Nasal cavity respiratory epithelium epithelial cell of viscerocranial mucosa (primary cell): Measurements from ENCODE around the gene CCDC57. TPM values are rescaled to one million over a fixed set of nuclear protein-coding genes. Genes with fewer than 3 reads are reported as not detected.

Experiments
- total RNA-seq: library from RNA; depleted of rRNA; stranded (reverse); fragments of >200 nt; gene quantifications from 2 replicates; pipeline ENCODE4 v1.2.3, GENCODE V29; 2014

Gene CCDC57, protein sequence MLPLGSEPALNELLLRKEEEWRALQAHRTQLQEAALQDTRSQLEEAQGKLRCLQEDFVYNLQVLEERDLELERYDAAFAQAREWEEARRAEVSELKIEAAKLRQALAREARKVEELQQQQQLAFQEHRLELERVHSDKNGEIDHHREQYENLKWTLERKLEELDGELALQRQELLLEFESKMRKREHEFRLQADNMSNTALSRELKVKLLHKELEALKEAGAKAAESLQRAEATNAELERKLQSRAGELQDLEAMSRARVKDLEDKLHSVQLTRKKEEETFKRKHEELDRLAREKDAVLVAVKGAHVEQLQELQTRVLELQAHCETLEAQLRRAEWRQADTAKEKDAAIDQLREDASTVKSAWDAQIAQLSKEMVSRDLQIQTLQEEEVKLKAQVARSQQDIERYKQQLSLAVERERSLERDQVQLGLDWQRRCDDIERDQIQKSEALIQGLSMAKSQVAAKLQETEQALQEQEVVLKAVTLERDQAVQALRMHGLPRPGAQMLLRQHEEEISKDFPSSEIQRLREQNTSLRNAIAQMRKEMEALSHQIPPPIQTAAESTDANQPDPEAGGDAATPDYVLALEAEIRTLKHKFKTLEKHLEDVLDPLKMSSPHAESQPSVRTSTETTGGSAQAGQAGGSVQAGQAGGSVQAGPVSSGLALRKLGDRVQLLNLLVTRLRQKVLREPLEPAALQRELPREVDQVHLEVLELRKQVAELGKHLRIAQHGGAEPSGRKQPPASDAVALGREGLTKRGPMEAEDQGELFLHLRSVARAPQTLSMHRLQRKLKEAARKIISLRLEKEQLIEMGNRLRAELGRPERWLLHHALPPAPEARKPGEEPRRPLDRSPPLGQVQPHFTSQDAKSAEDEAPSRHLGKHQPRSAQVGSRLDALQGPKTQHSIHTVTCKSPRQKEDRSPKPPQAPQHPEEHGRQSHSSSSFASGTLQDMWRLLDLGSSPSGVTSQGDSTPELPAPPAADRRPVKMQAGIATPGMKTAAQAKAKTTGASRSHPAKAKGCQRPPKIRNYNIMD
- 8.5 and 16.2 TPM in 2 replicates for total RNA-seq

DNA sequence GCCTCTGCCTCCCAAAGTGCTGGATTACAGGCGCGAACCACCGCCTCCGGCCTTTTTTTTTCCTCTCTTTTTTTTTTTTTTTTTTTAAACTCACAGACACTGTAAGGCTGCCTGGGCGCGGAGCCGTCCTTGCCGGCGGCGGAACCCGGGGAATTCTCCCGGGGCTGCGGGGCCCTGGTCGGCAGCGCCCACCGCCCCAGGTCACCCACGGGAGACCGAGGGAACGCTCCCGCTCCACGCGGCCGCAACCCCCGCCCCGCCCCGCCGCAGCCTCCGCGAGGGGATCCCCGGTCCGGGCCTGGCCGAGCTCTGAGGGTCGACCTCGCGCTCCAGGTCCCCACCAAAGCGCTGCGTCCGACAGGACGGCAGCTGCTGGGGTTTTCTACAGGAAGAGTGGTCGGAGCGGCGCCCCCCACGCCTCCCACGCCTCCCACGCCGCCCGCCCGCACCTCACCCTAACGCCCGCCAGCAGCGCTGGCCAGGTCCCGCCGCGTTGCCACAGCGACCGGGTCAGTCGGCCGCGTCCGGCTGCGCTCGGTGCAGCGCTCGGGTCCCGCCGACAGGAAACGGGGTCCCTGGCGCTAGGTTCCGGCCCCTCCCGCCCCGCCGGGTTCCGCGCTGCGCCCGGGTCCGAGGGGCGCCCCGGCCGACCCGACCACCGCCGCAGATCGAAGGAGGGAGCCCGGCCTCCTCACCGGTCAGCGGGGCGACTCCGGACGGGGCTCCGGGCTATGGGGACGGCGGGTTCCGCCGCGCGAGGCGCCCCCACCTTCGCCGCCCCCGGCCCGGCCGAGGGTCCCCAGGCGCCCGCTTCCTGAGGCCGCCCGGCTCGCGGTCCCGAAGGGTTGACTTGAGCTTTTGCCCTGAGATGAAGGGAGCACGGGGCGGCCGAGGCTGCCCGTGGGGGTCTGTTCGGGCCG is at the start of gene CCDC57:
Gene CCDC57, minus strand, starts transcription at position 512 of the 920 bp plus-strand sequence. CDS start 10,898 bp downstream, outside the sequence.

DNA sequence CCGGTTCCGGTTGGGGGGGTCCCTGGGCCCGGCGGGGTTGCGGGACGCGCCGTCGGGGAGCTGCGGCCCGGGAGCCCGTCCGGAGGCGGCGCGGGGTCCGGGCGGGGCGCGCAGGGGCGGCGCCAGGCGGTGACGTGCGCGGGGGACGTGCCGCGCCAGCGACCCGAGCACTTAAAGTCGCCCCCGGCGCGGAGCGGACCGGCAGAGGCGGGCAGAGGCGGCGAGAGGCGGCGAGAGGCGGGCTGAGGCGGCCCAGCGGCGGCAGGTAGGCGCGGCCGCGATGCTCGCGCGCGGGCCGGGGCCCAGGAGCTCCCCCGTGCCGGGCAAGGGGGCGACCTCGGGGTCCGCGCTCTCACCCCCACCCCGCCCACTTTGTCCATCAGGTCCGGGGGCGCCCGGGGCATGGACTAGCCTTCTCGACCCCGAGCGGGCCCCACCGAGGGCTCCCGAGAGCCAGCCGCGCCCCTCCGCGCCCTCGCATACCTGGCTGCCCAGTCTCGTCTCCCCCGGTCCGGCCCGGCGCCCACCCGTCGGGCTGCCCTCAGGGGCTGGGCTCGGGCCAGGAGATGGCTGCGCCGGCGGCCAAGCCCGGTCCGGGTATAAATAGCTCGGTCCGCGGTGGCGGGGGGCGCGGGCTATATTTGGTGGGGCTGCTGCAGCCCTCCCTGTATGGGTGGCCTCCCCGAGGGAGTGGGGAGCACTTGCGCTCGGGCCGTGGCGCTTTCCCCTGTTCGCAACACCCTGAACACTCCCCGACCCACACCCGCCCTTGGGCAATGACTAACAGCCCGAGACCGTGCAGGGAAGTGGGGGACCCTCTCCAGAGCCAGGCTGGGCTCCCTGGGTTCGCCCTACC is 16.4 kb upstream of the CCDC57 start, which contains the start of gene SLC16A3:
Gene SLC16A3, plus strand, starts transcription at position 201 of the 856 bp plus-strand sequence. CDS start 6,967 bp downstream, outside the sequence.

DNA sequence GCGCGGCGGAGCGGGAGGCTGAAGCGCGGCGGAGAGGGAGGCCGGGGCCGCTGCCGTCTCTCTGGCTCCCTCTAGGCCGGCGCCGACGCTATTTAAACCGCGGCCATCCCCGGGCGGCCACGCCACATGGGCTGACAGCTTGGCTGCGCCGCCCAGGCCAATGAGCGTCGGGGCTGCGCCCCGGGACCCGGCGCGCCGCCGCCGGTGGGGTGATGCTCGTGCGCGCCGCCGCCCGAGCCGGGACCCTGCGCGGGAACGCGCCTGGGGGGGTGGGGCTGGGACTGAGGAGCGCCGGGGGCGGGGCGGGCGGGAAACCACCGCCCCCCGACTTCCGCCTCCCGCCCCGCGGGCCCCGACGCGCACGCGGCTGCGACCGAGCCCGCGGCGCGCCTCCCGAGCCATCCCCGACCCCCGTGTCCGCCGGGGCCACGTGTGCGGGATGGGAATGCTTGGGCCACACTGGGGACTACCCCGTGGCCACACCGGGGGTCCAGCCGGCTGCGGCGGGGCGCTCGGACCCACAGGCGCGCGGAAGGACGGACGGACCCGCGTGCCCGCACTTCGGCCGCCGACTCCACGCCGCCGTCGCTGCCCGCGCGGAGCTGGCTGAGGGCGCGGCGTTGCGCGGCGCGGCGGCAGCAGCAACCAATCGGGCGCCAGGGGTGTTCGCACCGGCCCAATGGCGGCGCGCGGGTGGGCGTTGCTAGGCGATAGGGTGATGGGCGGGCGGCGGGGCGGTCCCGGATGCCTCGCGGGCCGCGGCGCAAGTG is 114.3 kb downstream of the CCDC57 start, which contains the start of gene FASN:
Gene FASN, minus strand, starts transcription at position 68 of the 770 bp plus-strand sequence. CDS start 1,791 bp downstream, outside the sequence.

GRCh38 chr17:82065638-82066303 is 146.9 kb downstream of the CCDC57 start, which contains the start of gene DUS1L:
Gene DUS1L (minus strand): TSS chr17:82065804. CDS start chr17:82065059, 745 bp downstream.

DNA sequence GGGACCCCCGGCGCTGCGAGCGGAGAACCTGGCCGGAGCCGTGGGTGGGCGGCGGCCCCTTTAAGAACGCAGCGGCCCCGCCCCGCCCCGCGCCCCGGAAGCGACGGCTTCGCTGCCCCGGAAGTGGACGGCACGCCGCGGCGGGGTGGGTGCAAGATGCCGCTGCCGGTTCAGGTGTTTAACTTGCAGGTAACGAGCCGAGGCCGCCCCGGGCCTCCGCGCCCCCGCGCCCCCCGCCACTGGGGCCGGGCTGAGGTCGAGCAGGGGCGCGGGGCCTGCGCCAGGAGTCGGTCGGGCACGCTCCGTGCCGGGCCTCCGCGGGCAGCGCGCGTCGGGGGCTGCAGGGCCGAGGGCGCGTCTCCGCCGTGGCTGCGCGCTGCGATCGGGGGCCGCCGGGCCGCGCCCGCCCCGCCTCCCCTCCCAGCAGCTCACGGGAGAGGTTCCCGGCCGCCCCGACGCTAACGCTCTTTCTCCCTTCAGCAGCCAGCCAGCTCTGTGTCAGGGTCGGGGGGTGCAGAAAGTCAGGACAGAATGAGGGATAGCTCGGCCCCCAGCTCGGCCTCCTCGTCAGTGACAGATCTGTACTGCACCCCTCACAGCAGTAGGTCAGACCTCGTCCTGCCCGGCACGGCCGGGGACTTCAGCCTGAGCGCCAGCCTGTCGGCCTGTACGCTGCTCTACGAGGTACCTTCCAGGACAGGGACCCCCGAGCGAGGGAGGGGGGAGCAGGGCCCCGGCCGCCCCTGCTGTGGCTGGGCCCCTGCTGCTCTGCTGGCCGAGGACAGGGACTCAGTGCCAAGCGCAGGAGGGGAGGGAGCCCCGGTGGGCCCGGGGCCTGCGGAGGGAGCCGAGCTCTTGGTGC is 160.6 kb downstream of the CCDC57 start, which contains the start of the genes GPS1 and RFNG:
Gene GPS1, plus strand, starts transcription at position 123 of the 862 bp plus-strand sequence. Its CDS starts 34 bp downstream, at position 157.
Gene RFNG, minus strand, starts transcription at position 36 of the 862 bp plus-strand sequence. CDS start 45 bp downstream, outside the sequence.

Other genes with a start within 250 kb of the CCDC57 start
- gene ASPSCR1, start 235.2 kb downstream of the CCDC57 start, total RNA-seq: 18.7 and 21.5 TPM in 2 replicates
- gene CENPX, start 190.0 kb downstream of the CCDC57 start, total RNA-seq: 11.7 and 17.8 TPM in 2 replicates
- gene LRRC45, start 189.5 kb downstream of the CCDC57 start, total RNA-seq: 2.7 and 7.8 TPM in 2 replicates
- gene RAC3, start 181.2 kb downstream of the CCDC57 start, total RNA-seq: 16.7 and 22.6 TPM in 2 replicates
- gene DCXR, start 175.1 kb downstream of the CCDC57 start, total RNA-seq: 40.5 and 110 TPM in 2 replicates
- gene RFNG, start 161.0 kb downstream of the CCDC57 start, total RNA-seq: 42.7 and 45.4 TPM in 2 replicates
- gene GPS1, start 160.9 kb downstream of the CCDC57 start, total RNA-seq: 75.2 and 84.1 TPM in 2 replicates
- gene DUS1L, start 147.0 kb downstream of the CCDC57 start, total RNA-seq: 104 and 133 TPM in 2 replicates
- 60.1 and 202 TPM in 2 replicates for gene FASN, start 114.6 kb downstream of the CCDC57 start, total RNA-seq
- 94.0 and 272 TPM in 2 replicates for gene SLC16A3, start 16.2 kb upstream of the CCDC57 start, total RNA-seq
- 63.6 and 105 TPM in 2 replicates for gene CSNK1D, start 60.9 kb upstream of the CCDC57 start, total RNA-seq
- not detected in 2 replicates for gene CD7, start 104.8 kb upstream of the CCDC57 start, total RNA-seq
- 11.6 and 18.5 TPM in 2 replicates for gene SECTM1, start 120.9 kb upstream of the CCDC57 start, total RNA-seq
- gene TEX19, start 146.4 kb upstream of the CCDC57 start, total RNA-seq: not detected in 2 replicates
- not detected in 2 replicates for gene UTS2R, start 158.9 kb upstream of the CCDC57 start, total RNA-seq
- 5.5 and 13.2 TPM in 2 replicates for gene HEXD, start 205.5 kb upstream of the CCDC57 start, total RNA-seq
- 21.9 and 28.2 TPM in 2 replicates for gene OGFOD3, start 205.7 kb upstream of the CCDC57 start, total RNA-seq
- 37.6 and 54.3 TPM in 2 replicates for gene CYBC1, start 237.9 kb upstream of the CCDC57 start, total RNA-seq
- gene NARF, start 245.9 kb upstream of the CCDC57 start, total RNA-seq: 28.4 and 55.1 TPM in 2 replicates